Neural progenitor cell (in vitro differentiated cells): ENCODE results near the gene NSMCE1.

Source experiments
- EZH2 ChIP-seq: fragments of 200-600 bp; sonication (generic); IDR thresholded peaks from 2 replicates; pipeline ENCODE4 v1.6.1; 2017; ENCODE audit warnings: antibody characterized with exemption, mild to moderate bottlenecking, moderate library complexity
- TF ChIP-seq, protein P1 (sequence below): fragments of 200-600 bp; sonication (generic); IDR thresholded peaks from 2 replicates; pipeline ENCODE4 v1.5.1; 2017; ENCODE audit warnings: antibody characterized with exemption, mild to moderate bottlenecking

- TF ChIP-seq, protein P1, sequence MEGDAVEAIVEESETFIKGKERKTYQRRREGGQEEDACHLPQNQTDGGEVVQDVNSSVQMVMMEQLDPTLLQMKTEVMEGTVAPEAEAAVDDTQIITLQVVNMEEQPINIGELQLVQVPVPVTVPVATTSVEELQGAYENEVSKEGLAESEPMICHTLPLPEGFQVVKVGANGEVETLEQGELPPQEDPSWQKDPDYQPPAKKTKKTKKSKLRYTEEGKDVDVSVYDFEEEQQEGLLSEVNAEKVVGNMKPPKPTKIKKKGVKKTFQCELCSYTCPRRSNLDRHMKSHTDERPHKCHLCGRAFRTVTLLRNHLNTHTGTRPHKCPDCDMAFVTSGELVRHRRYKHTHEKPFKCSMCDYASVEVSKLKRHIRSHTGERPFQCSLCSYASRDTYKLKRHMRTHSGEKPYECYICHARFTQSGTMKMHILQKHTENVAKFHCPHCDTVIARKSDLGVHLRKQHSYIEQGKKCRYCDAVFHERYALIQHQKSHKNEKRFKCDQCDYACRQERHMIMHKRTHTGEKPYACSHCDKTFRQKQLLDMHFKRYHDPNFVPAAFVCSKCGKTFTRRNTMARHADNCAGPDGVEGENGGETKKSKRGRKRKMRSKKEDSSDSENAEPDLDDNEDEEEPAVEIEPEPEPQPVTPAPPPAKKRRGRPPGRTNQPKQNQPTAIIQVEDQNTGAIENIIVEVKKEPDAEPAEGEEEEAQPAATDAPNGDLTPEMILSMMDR: no peak
- TF ChIP-seq EZH2: no peak
Observed at GRCh38 chr16:27242868-27243590, 25.5 kb downstream of the NSMCE1 start.
